HCT116 (cell line): ENCODE data around the gene ERC2. TPM values are rescaled to one million over a fixed set of nuclear protein-coding genes. Genes with fewer than 3 reads are reported as not detected.

Experiments used
- ATAC-seq: fragments of 200-7000 bp; cut with Tn5 transposase; 2 replicates; pipeline ENCODE4 v1.9.1; 2020; ENCODE audit warnings: mild to moderate bottlenecking, moderate library complexity
- BruUV-seq: library from RNA; stranded (reverse); fragments of 400-500 nt; replicated peaks from 2 replicates; lab custom pipeline; 2021; lab: Mats Ljungman, UMichigan
- CTCF ChIA-PET: fragments of 300-600 bp; sonication (Branson Sonifier 250); formaldehyde crosslinking; loops from one replicate; lab custom pipeline; 2021; ENCODE audit warnings: antibody characterized with exemption; lab: Charles Lee
- POLR2A ChIA-PET: fragments of 300-600, 350-600 bp; sonication (Branson Sonifier 250); formaldehyde crosslinking; loops from one replicate; lab custom pipeline; 2021; ENCODE audit warnings: antibody characterized with exemption; lab: Charles Lee
- RAD21 ChIA-PET, 2 experiments: fragments of 300-600 bp; sonication (Branson Sonifier 250); formaldehyde crosslinking; loops; one replicate each; lab custom pipeline; 2023; ENCODE audit warnings: low total read pairs in 2 of 2; ENCODE audit not compliant: uncharacterized antibody in 2 of 2, unreplicated experiment in 2 of 2, low non-redundant PET in 1 of 2; lab: Charles Lee
- DNase-seq: peaks from one replicate; pipeline ENCODE4 v3.0.0-alpha.2; 2010; ENCODE audit warnings: low read depth, low spot score
- H2AFZ ChIP-seq: fragments of 200-600 bp; shearing (Covaris generic), sonication (generic); 2 replicates; pipeline ENCODE4 v1.6.1; 2017; ENCODE audit warnings: low read depth, mixed run types, mixed read lengths, antibody characterized with exemption, low read length; ENCODE audit not compliant: poor library complexity, severe bottlenecking
- H3K27ac ChIP-seq: 2 replicates; pipeline ENCODE4 v1.5.1; 2012; ENCODE audit warnings: low read depth, low read length
- H3K27me3 ChIP-seq: fragments of 200-600 bp; sonication (generic); 2 replicates; pipeline ENCODE4 v1.6.1; 2016; ENCODE audit warnings: mixed run types, low read length, mixed read lengths; ENCODE audit not compliant: insufficient read depth
- H3K36me3 ChIP-seq, 2 experiments: fragments of 200-500 bp in 1 of 2; fragments of 200-600 bp in 1 of 2; sonication (Bioruptor generic) in 1 of 2; sonication (generic) in 1 of 2; 2 replicates each; pipeline versions ENCODE4 v1.5.1 to v1.6.1; 2014 to 2016; ENCODE audit warnings: low read length in 2 of 2, inconsistent platforms in 1 of 2, mixed read lengths in 1 of 2, mixed run types in 1 of 2; ENCODE audit not compliant: insufficient read depth in 2 of 2, control insufficient read depth in 1 of 2
- H3K4me1 ChIP-seq, 2 experiments: fragments of 200-600 bp in 1 of 2; sonication (generic) in 1 of 2; 2 replicates each; pipeline versions ENCODE4 v1.5.1 to v1.6.1; 2012 to 2017; ENCODE audit warnings: low read length in 2 of 2, inconsistent platforms in 1 of 2, mild to moderate bottlenecking in 1 of 2, mixed read lengths in 1 of 2, mixed run types in 1 of 2, moderate library complexity in 1 of 2; ENCODE audit not compliant: insufficient read depth in 2 of 2, control insufficient read depth in 1 of 2
- H3K4me2 ChIP-seq: fragments of 200-600 bp; sonication (generic); 2 replicates; pipeline ENCODE4 v1.6.1; 2017; ENCODE audit warnings: mixed run types, low read length, mixed read lengths
- H3K4me3 ChIP-seq, 2 experiments: fragments of 200-600 bp in 1 of 2; sonication (generic) in 1 of 2; replicated peaks in 1 of 2; 2 replicates each; pipeline ENCODE4 v1.5.1; 2011 to 2016; ENCODE audit warnings: low read length in 2 of 2, control low read depth in 1 of 2, low read depth in 1 of 2, mild to moderate bottlenecking in 1 of 2, mixed read lengths in 1 of 2, mixed run types in 1 of 2
- H3K79me2 ChIP-seq: fragments of 200-600 bp; sonication (generic); 2 replicates; pipeline ENCODE4 v1.6.1; 2017; ENCODE audit warnings: mild to moderate bottlenecking, mixed run types, low read length, moderate library complexity, mixed read lengths; ENCODE audit not compliant: insufficient read depth
- H3K9ac ChIP-seq: fragments of 200-600 bp; sonication (generic); 2 replicates; pipeline ENCODE4 v1.6.1; 2016; ENCODE audit warnings: low read length, mixed read lengths
- H3K9me2 ChIP-seq: fragments of 200-600 bp; sonication (generic), shearing (Covaris generic); 2 replicates; pipeline ENCODE4 v1.6.1; 2017; ENCODE audit warnings: mixed run types, mild to moderate bottlenecking, moderate library complexity; ENCODE audit not compliant: insufficient read depth
- H3K9me3 ChIP-seq, 2 experiments: fragments of 200-500 bp in 1 of 2; fragments of 200-600 bp in 1 of 2; sonication (Bioruptor generic) in 1 of 2; sonication (generic) in 1 of 2; 2 replicates each; pipeline ENCODE4 v1.6.1; 2014 to 2017; ENCODE audit warnings: low read length in 2 of 2, mixed read lengths in 2 of 2, inconsistent platforms in 1 of 2, low read depth in 1 of 2, mild to moderate bottlenecking in 1 of 2, mixed run types in 1 of 2, moderate library complexity in 1 of 2; ENCODE audit not compliant: control insufficient read depth in 1 of 2, insufficient read depth in 1 of 2
- H4K20me1 ChIP-seq: fragments of 200-600 bp; sonication (generic), shearing (Covaris generic); 2 replicates; pipeline ENCODE4 v1.6.1; 2017; ENCODE audit warnings: mixed run types, mild to moderate bottlenecking, moderate library complexity; ENCODE audit not compliant: insufficient read depth
- CBX3 ChIP-seq: IDR thresholded peaks from 2 replicates; pipeline ENCODE4 v1.6.1; 2012; ENCODE audit warnings: low read depth
- CEBPB ChIP-seq: IDR thresholded peaks from 2 replicates; pipeline ENCODE4 v1.6.1; 2012; ENCODE audit warnings: low read depth
- EGR1 ChIP-seq: IDR thresholded peaks from 2 replicates; pipeline ENCODE4 v1.6.1; 2012; ENCODE audit warnings: low read depth
- ELF1 ChIP-seq: IDR thresholded peaks from 2 replicates; pipeline ENCODE4 v1.6.1; 2012; ENCODE audit warnings: low read depth, borderline replicate concordance
- EZH2phosphoT487 ChIP-seq: fragments of 200-600 bp; IDR thresholded peaks from 2 replicates; pipeline ENCODE4 v1.6.1; 2018; ENCODE audit warnings: antibody characterized with exemption, borderline replicate concordance
- RAD21 ChIP-seq: IDR thresholded peaks from 2 replicates; pipeline ENCODE4 v1.6.1; 2012; ENCODE audit warnings: low read depth, mild to moderate bottlenecking
- SP1 ChIP-seq: IDR thresholded peaks from 2 replicates; pipeline ENCODE4 v1.6.1; 2012; ENCODE audit warnings: low read depth
- SRF ChIP-seq: IDR thresholded peaks from 2 replicates; pipeline ENCODE4 v1.6.1; 2012; ENCODE audit warnings: low read depth
- TCF7L2 ChIP-seq: IDR thresholded peaks from 2 replicates; pipeline ENCODE4 v1.7.0; 2011; ENCODE audit warnings: borderline replicate concordance, inconsistent platforms; ENCODE audit not compliant: insufficient read depth, insufficient read length; ENCODE audit errors: extremely low read depth
- ZFX ChIP-seq: fragments of 450-650 bp; IDR thresholded peaks from 2 replicates; pipeline ENCODE4 v1.6.1; 2017
- ZNF274 ChIP-seq: fragments of 200-500 bp; sonication (Bioruptor generic); IDR thresholded peaks from 2 replicates; pipeline ENCODE4 v1.6.1; 2014; ENCODE audit warnings: mild to moderate bottlenecking, low read depth, low read length, inconsistent platforms
- intact Hi-C: fragments of 100-400 bp; cut with micrococcal nuclease; formaldehyde crosslinking; loops from 2 replicates; pipeline ENCODE4 v1.10.0; 2022
- total RNA-seq: library from RNA; stranded (reverse); gene quantifications from one replicate; pipeline ENCODE4 v1.2.1, GENCODE V29; 2021; ENCODE audit not compliant: unreplicated experiment
- TF ChIP-seq, protein P1 (sequence below): IDR thresholded peaks from 2 replicates; pipeline ENCODE4 v1.6.1; 2012

ERC2 gene
- total RNA-seq, 1 experiment from 2014 or later: not detected

DNA sequence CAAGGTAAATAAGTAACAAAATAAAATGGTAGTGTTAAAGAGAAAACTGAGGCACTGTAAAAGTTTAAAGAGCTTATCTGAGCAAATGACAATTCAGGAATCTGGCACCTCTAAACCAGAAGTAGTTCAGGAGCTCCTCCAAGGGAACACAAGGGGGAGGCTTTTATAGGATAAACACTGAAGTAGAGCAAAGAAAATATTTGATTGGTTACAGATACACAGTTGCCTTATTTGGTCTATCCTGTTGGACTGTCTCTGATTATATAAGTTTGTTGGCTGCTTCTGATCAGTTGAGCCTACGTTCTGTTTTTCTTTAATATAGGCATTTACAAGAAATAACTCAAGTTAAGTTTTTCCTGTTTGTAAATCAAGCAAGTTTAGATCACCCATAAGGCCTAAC lies 146.9 kb downstream of the ERC2 start:
- Histone ChIP-seq H3K27ac (no peak overlapping the region), H3K4me1 (0 out of 4 replicates have a peak, but pooled peaks cover 0 to 5% of the 10 kb centered on the region in 2 experiments), H3K9ac (no peak overlapping the region), H3K9me2 (no peaks in the 10 kb centered on the region), H3K4me3 (no peak overlapping the region), H3K27me3 (peaks cover 26% of the 10 kb centered on the region), H3K4me2 (no peak overlapping the region), H2AFZ (no peak overlapping the region), H3K9me3 (no peaks in the 10 kb centered on the region), H3K36me3 (no peaks in the 10 kb centered on the region), H3K79me2 (no peaks in the 10 kb centered on the region), H4K20me1 (no peaks in the 10 kb centered on the region)
- intact Hi-C loops: no loop called here
- RAD21 ChIA-PET: no interaction called here
- POLR2A ChIA-PET: no interaction called here
- ATAC-seq (no peak), DNase-seq (no peak)
- CTCF ChIA-PET: no interaction called here
- BruUV-seq: no TSS peak
- TF ChIP-seq, protein P1, sequence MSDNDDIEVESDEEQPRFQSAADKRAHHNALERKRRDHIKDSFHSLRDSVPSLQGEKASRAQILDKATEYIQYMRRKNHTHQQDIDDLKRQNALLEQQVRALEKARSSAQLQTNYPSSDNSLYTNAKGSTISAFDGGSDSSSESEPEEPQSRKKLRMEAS: no peak
- TF ChIP-seq TCF7L2 (no peak), EZH2phosphoT487 (no peak), ZNF274 (no peak), SP1 (no peak), ELF1 (no peak), CEBPB (no peak), SRF (no peak), ZFX (no peak)
- TF ChIP-seq, all 23 proteins: peak for 0

DNA sequence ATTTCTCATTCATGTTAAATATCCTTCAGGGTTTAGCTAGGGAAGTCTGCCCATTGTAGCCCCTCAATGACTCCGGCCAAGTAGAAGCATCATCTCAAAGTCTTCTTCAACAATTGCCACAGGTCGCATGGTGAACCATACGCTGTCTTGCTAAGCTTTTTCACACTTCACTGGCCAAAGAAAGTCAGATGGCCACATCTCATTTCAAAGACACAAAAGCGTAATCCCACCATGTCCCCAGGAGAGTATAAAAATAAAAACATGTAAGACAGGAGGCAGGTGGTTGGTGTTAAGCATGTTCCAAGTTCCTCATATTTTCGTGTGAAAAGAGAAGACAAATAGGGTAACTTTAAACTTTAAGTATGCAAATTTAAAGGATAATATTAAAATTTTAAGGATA lies 147.4 kb downstream of the ERC2 start:
- RAD21 ChIA-PET: no interaction called here

More for the DNA sequence above, 147.4 kb downstream of the ERC2 start:
- no peak for TF ChIP-seq RAD21
- no peak for TF ChIP-seq EGR1
- no peak for TF ChIP-seq CBX3
- no peak for TF ChIP-seq ZNF274
- ATAC-seq (no peak), DNase-seq (no peak)
- BruUV-seq: no TSS peak
- ChIA-PET CTCF (no interaction called here), POLR2A (no interaction called here)
- H3K9ac ChIP-seq: no peak overlapping the region
- H3K27me3 ChIP-seq: peaks cover 28% of the 10 kb centered on the region
- H4K20me1 ChIP-seq: no peaks in the 10 kb centered on the region
- no peaks in the 10 kb centered on the region for H3K9me3 ChIP-seq
- no peaks in the 10 kb centered on the region for H3K9me2 ChIP-seq
- H3K4me3 ChIP-seq: no peak overlapping the region
- H3K4me1 ChIP-seq: 0 out of 4 replicates have a peak, but pooled peaks cover 0 to 5% of the 10 kb centered on the region in 2 experiments
- H3K27ac ChIP-seq: no peak overlapping the region
- no peak overlapping the region for H3K4me2 ChIP-seq
- no peak overlapping the region for H2AFZ ChIP-seq
- H3K79me2 ChIP-seq: no peaks in the 10 kb centered on the region
- intact Hi-C loops: no loop called here
- H3K36me3 ChIP-seq: no peaks in the 10 kb centered on the region
